CD14-positive monocyte (primary cell): ENCODE measurements around the gene PHLDB3. TPM values are rescaled to one million over a fixed set of nuclear protein-coding genes. Genes with fewer than 3 reads are reported as not detected.

Experiments
- DNase-seq, 3 donors: peaks; one replicate each; pipeline ENCODE4 v3.0.0-alpha.2; 2011 to 2022
- H2AFZ ChIP-seq: 2 replicates; pipeline ENCODE4 v1.6.0; 2012; ENCODE audit warnings: mild to moderate bottlenecking, low read depth, low read length, inconsistent platforms; ENCODE audit not compliant: insufficient read depth, poor library complexity, severe bottlenecking
- H3K27ac ChIP-seq, 2 donors: 1 replicate in 1 of 2; 2 replicates in 1 of 2; pipeline ENCODE4 v1.5.1; 2012 to 2013; ENCODE audit warnings: low read length in 2 of 2, control low read depth in 1 of 2, inconsistent platforms in 1 of 2, low read depth in 1 of 2, mild to moderate bottlenecking in 1 of 2
- H3K27me3 ChIP-seq, 2 donors: one replicate each; pipeline versions ENCODE4 v1.6.0 to v1.6.1; 2011 to 2013; ENCODE audit warnings: low read length in 2 of 2; ENCODE audit not compliant: control insufficient read depth in 2 of 2, insufficient read depth in 2 of 2
- H3K36me3 ChIP-seq, 2 donors: replicated peaks in 1 of 2; 1 replicate in 1 of 2; 2 replicates in 1 of 2; pipeline versions ENCODE4 v1.5.1 to v1.6.1; 2012 to 2013; ENCODE audit warnings: low read length in 2 of 2, control low read depth in 1 of 2, inconsistent platforms in 1 of 2, mild to moderate bottlenecking in 1 of 2; ENCODE audit not compliant: insufficient read depth in 2 of 2, control insufficient read depth in 1 of 2
- H3K4me1 ChIP-seq, 2 donors: 1 replicate in 1 of 2; 2 replicates in 1 of 2; pipeline versions ENCODE4 v1.5.1 to v1.6.1; 2012 to 2013; ENCODE audit warnings: low read length in 2 of 2, control low read depth in 1 of 2, inconsistent platforms in 1 of 2, mild to moderate bottlenecking in 1 of 2, moderate library complexity in 1 of 2; ENCODE audit not compliant: insufficient read depth in 2 of 2, control insufficient read depth in 1 of 2
- H3K4me2 ChIP-seq: replicated peaks from 2 replicates; pipeline ENCODE3; 2012; ENCODE audit warnings: low read length, moderate library complexity, mild to moderate bottlenecking; ENCODE audit not compliant: poor library complexity, severe bottlenecking; ENCODE audit errors: extremely low read depth
- H3K4me3 ChIP-seq, 3 experiments: fragments of 200-600 bp in 1 of 3; sonication (generic) in 1 of 3; replicated peaks in 1 of 3; 1 replicate in 2 of 3; 2 replicates in 1 of 3; pipeline ENCODE4 v1.5.1; 2011 to 2013; ENCODE audit warnings: low read length in 3 of 3, mild to moderate bottlenecking in 3 of 3, control low read depth in 2 of 3, low read depth in 2 of 3, inconsistent platforms in 1 of 3, moderate library complexity in 1 of 3
- H3K79me2 ChIP-seq: 2 replicates; pipeline ENCODE4 v1.6.0; 2012; ENCODE audit warnings: mild to moderate bottlenecking, control low read depth, inconsistent platforms, low read length, moderate library complexity; ENCODE audit not compliant: insufficient read depth
- H3K9ac ChIP-seq: 2 replicates; pipeline ENCODE4 v1.6.0; 2017; ENCODE audit warnings: low read length, mild to moderate bottlenecking; ENCODE audit not compliant: insufficient read depth, poor library complexity, severe bottlenecking
- H3K9me3 ChIP-seq, 2 donors: replicated peaks in 1 of 2; 1 replicate in 1 of 2; 2 replicates in 1 of 2; pipeline versions ENCODE4 v1.5.1 to v1.6.1; 2012 to 2013; ENCODE audit warnings: low read length in 2 of 2, control low read depth in 1 of 2; ENCODE audit not compliant: control insufficient read depth in 1 of 2, insufficient read depth in 1 of 2
- H4K20me1 ChIP-seq: 2 replicates; pipeline ENCODE4 v1.6.0; 2012; ENCODE audit warnings: mild to moderate bottlenecking, low read length, control low read depth, moderate library complexity; ENCODE audit not compliant: insufficient read depth
- H3K27ac Mint-ChIP-seq, 7 donors: one replicate each; pipeline ENCODE4 v1.8.0; 2020; ENCODE audit warnings: mild to moderate bottlenecking in 7 of 7, mixed read lengths in 7 of 7, moderate library complexity in 6 of 7, inconsistent platforms in 2 of 7
- H3K27me3 Mint-ChIP-seq, 3 donors: one replicate each; pipeline ENCODE4 v1.8.0; 2021 to 2022; ENCODE audit warnings: low read depth in 3 of 3, mild to moderate bottlenecking in 3 of 3, mixed read lengths in 3 of 3, moderate library complexity in 3 of 3, inconsistent platforms in 1 of 3
- H3K36me3 Mint-ChIP-seq, 2 donors: one replicate each; pipeline ENCODE4 v1.8.0; 2020; ENCODE audit warnings: mixed read lengths in 2 of 2, inconsistent platforms in 1 of 2, mild to moderate bottlenecking in 1 of 2
- H3K4me1 Mint-ChIP-seq: one replicate; pipeline ENCODE4 v1.8.0; 2020; ENCODE audit warnings: mild to moderate bottlenecking, mixed read lengths
- H3K4me3 Mint-ChIP-seq, 2 donors: one replicate each; pipeline ENCODE4 v1.8.0; 2020; ENCODE audit warnings: mild to moderate bottlenecking in 2 of 2, mixed read lengths in 2 of 2, moderate library complexity in 1 of 2
- H3K9me3 Mint-ChIP-seq, 7 donors: one replicate each; pipeline ENCODE4 v1.8.0; 2020 to 2022; ENCODE audit warnings: mixed read lengths in 7 of 7, mild to moderate bottlenecking in 6 of 7, moderate library complexity in 6 of 7, inconsistent platforms in 2 of 7
- CTCF ChIP-seq: fragments of 200-600 bp; IDR thresholded peaks from one replicate; pipeline ENCODE4 v1.8.0; 2022; ENCODE audit warnings: antibody characterized with exemption, mild to moderate bottlenecking
- WGBS: methylation state at CpG from one replicate; pipeline ENCODE4 v1.1.5; 2013; ENCODE audit warnings: missing lambda C conversion rate; ENCODE audit not compliant: insufficient coverage; 5-methylcytosine and 5-hydroxymethylcytosine counted together
- intact Hi-C, 2 donors: fragments of 100-400 bp; cut with micrococcal nuclease; formaldehyde crosslinking; loops; one replicate each; pipeline versions ENCODE4 v1.15.0 to v1.15.1; 2023
- polyA plus RNA-seq, 3 donors: library from polyadenylated mRNA; depleted of rRNA in 1 of 3; unstranded in 2 of 3; stranded (reverse) in 1 of 3; fragments of 300-500 nt in 2 of 3; fragments of >200 nt in 1 of 3; fragmentation: Illumina TruSeq in 2 of 3; gene quantifications; 1 replicate in 2 of 3; 2 replicates in 1 of 3; pipeline ENCODE4 v1.2.3, GENCODE V29; 2012 to 2021

The PHLDB3 gene
- polyA plus RNA-seq, 3 donors = 1.4 to 3.4 (median 1.7) TPM

- intact Hi-C loops = no loop called here
- no peak overlapping the region for H3K4me3 ChIP-seq
- no peak overlapping the region for H3K4me2 ChIP-seq
- Mint-ChIP-seq H3K27me3 (peaks cover 5 to 15% (median 8%) of the 10 kb centered on the region in 3 donors), H3K9me3 (peaks cover 0 to 2% (median 0%) of the 10 kb centered on the region in 7 donors), H3K36me3 (no peaks in the 10 kb centered on the region), H3K27ac (peak overlapping the region in 2 of 7 donors; percentile 13 to 41), H3K4me3 (no peak overlapping the region), H3K4me1 (peaks cover 18% of the 10 kb centered on the region)
- H3K36me3 ChIP-seq = no peaks in the 10 kb centered on the region
- H2AFZ ChIP-seq = no peak overlapping the region
- H3K9me3 ChIP-seq = no peaks in the 10 kb centered on the region
- TF ChIP-seq CTCF = no peak
- WGBS = 95% methylated on average over 3 of the region's 3 CpGs
- H3K27ac ChIP-seq = no peak overlapping the region
- H3K9ac ChIP-seq = no peak overlapping the region
- no peaks in the 10 kb centered on the region for H3K79me2 ChIP-seq
- no peaks in the 10 kb centered on the region for H3K27me3 ChIP-seq
- peaks cover 17 to 19% of the 10 kb centered on the region in 2 donors for H3K4me1 ChIP-seq
- DNase-seq = no peak
- H4K20me1 ChIP-seq = no peaks in the 10 kb centered on the region
These were observed 68.8 kb downstream of the PHLDB3 start for GRCh38 chr19:43435775-43436174.

GRCh38 chr19:43433689-43434088 is 70.9 kb downstream of the PHLDB3 start:
- TF ChIP-seq CTCF = no peak
- peaks cover 0 to 2% (median 0%) of the 10 kb centered on the region in 7 donors for H3K9me3 Mint-ChIP-seq

More at GRCh38 chr19:43433689-43434088, 70.9 kb downstream of the PHLDB3 start:
- Mint-ChIP-seq H3K27me3 (peaks cover 2 to 12% (median 8%) of the 10 kb centered on the region in 3 donors), H3K36me3 (no peaks in the 10 kb centered on the region), H3K4me1 (peaks cover 15% of the 10 kb centered on the region), H3K27ac (no peak overlapping the region), H3K4me3 (no peak overlapping the region)
- Histone ChIP-seq H3K9me3 (no peaks in the 10 kb centered on the region), H3K79me2 (no peaks in the 10 kb centered on the region), H2AFZ (no peak overlapping the region), H3K27ac (no peak overlapping the region), H3K9ac (no peak overlapping the region), H3K4me1 (peaks cover 7 to 9% of the 10 kb centered on the region in 2 donors), H4K20me1 (no peaks in the 10 kb centered on the region), H3K4me3 (no peak overlapping the region), H3K27me3 (no peaks in the 10 kb centered on the region), H3K36me3 (no peaks in the 10 kb centered on the region), H3K4me2 (no peak overlapping the region)
- no peak for DNase-seq
- WGBS = 92% methylated on average over 2 of the region's 6 CpGs
- intact Hi-C loops = loop anchor here in 1 of 2 donors (2.0 kb wide), 1 partner anchor 85 kb away; no protein-coding TSS in a partner anchor
